Activated CD4-positive, alpha-beta T cell treated with anti-CD3 and anti-CD28 coated beads, Interleukin-2, amount 50 U/mL, for 4 hours (primary cell): Measurements from ENCODE around the gene VPS45.
"Not testable (repeated sequence)": the region's sequence is repeated elsewhere in the genome, so short reads cannot be mapped to it uniquely, and the experiment has no call there.

Experiments
- DNase-seq, 2 experiments: peaks; one replicate each; pipeline ENCODE4 v3.0.0-alpha.2; 2020

VPS45 gene

DNA sequence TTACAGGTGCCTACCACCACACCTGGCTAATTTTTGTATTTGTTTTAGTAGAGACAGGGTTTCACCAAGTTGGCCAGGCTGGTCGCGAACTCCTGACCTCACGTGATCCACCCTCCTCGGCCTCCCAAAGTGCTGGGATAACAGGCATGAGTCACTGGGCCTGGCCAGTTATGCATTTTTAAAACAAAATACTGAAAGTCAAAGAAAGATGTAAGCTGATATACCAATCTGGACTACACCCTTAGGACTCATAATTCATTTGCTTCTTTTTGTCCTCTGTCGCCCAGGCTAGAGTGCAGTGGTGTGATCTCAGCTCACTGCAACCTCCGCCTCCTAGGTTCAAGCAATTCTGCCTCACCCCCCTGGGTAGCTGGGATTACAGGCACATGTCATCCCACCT is 67.8 kb downstream of the VPS45 start:
- DNase-seq, result not testable (repeated sequence)

DNA sequence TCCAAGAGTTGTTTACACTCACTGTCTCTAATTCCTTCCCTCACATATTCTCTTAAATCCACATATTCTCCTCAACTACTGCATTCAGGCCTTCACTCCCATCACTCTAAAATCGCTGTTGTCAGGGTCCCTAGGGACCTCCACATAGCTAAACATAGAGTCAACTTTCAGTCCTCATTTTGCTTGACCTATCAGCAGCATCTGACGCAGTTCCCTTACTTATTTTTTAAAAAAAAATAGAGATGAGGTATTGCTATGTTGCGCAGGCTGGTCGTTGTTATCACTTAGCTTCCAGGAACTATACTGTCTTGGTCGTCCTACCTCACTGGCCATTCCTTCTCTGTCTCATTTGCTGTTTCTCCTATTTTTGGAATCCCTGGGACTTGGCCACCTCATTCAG is 70.5 kb downstream of the VPS45 start:
- DNase-seq, result no peak

DNA sequence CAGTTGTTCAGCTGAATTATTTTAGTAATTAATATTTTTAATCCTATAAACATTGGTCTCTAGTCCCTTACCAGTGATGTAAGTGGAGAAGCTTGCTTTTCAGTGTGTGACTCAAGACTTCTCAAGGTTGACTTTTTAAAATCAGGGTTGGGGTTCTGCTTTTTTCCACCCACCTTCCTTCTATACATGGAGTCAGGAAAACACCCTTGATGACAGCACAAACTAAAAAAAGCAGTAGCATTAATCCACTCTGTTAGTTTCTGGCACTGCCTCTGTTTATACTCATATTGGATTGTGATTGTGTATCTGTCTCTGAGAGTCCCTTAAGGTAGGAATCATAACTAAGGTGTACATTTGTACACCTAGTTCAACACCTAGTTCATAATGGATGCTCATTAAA is 73.9 kb downstream of the VPS45 start:
- DNase-seq, result no peak

DNA sequence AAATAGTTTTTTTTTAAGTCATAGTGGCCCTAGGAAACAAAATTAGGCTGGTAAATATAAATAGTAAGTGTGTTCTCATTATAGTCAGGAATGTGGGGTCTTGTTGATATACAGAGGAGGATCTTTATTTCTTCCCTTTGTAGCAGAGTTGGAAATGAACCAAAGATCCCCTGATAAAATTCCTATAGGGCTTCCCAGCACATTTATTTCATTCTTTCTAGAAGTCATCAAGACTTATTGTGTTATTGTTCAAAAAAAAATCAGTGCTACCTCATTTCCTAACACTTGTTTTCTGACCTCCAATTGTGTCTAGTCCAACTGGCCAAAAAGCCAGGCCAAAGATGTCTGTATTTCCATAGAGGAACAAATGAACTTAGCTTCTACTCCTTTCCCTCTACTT is 74.5 kb downstream of the VPS45 start:
- no peak for DNase-seq

DNA sequence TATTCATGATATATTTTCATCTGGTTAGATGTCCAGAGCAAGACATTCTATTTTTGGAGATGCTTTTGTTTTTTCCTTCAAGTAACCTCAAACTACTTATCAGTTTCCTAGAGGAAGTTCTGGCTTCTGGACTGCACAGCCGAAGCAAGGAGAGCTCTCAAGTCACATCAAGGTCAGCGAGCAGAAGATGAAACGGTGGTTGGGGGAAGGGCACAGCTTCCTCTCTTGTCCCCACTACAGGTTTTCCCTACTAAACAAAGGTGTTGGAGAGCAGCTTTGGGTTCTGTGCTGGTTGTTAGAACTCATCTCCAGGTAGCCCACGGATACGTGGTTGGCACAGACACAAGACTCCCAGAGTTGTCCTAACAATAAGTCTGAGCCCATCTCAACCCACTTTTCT is 77.0 kb downstream of the VPS45 start:
- DNase-seq, result no peak

DNA sequence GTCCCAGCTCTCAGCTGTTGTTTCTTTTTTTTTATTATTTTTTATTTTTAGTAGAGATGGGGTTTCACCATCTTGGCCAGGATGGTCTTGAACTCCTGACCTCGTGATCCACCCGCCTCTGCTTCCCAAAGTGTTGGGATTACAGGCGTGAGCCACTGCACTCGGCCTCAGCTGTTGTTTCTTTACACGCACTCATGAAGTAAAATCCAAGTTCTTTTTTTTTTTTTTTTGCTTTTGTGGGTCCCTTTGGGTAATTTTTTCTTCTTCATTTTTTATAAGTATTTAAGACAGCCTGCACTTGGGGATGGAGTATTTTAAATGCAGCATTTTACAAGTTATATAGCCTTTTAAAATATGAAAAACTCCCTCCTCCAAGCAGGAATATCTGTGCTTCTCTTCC is 78.4 kb downstream of the VPS45 start:
- not testable (repeated sequence) for DNase-seq

DNA sequence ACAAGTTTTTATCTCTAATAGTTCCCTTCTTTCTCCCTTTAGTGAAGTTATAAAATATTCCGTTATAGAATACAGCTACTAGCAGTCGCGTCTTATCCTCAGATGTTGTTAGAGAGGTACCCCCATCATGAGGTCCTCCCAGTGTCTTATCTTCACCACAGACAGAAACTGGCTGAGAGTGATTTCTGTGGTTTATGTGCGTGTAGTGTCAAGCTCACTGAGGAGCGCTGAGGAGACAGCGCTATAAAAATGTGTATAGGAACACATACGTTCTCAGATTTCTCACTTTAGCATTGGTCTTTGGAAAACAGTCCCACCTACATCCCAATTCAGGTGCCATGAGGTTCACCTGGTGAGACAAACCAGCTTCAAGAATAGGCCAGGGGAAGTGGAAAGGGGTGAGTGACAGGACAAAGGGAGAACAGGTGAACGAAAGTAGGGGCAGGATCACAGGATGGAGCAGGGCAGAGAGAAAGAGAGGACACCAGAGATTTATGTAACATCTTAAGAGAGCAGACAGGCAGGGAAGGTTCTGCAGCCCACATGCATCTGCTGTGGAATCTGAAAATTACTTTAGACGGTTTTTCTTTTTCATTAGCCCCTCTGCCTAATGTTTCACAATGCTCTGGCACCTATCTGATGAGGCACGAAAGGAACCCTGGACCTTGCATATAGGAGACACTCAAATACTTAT is 79.4 kb downstream of the VPS45 start:
- DNase-seq, result no peak

DNA sequence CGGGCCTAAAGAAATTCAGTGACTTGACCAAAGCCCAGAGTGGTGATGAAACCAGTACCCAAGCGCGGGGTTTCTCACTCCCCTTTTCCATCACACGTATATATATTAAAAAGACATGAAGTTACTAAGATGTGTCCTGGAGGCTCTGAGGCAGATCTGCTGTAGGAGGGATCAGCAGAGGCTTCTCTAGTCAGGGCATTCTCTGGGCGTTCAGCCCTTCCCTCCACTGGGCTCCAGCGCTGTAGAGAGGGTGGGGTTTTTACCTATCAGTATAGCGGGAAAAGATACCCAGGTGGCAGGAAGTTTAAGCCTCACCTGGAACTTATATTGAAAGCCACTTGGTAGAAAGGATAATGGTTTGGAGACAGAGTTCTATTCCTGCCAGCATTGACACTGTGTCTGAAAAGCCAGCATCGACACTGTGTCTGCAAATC is 81.3 kb downstream of the VPS45 start:
- no peak for DNase-seq

DNA sequence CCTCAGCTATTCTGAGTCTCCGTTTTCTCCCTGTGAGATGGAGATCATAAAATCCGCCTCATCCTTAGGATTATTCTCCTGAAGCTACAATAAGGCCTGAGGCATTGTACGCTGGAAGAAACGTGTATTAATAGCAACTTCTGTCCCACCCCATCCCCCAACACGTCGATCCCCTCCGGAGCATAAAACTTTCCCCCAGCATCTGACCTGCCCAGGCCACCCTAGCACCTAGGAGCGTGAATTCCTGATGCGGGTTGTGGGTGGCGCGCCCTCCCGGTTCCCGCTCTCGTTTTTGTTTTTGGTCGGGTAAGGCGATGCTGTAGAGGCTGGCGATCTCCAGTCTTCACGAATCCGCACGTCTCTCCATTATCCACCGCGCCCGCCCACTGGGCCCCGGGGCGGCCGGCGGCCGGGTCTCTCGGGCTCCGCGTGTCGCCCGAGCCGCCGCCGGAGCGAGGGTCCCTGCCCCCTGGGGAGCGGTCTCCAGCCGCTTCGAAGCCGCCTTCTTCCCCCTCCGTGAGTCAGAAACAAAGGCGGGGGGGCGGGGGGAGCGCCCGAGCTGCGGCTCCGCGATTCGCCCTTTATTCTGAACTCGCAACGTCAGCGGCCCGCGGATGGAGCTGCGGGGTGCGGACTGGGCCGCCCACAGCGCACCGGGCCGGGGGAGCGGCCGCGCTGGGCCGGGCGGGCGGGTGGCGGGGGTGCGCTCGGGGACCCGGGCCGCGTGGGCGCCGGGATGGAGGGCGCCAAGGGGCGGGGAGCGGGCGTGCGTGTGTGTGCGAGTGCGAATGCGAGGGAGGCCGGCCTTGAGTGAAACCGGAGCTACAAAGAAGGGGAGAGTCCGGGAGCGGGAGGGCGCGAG is 81.9 kb downstream of the VPS45 start, which contains the start of gene PLEKHO1:
Gene PLEKHO1, plus strand, starts transcription at position 646 of the 862 bp plus-strand sequence. CDS start 342 bp downstream, outside the sequence.
- DNase-seq, result peak; percentile 86 to 88

DNA sequence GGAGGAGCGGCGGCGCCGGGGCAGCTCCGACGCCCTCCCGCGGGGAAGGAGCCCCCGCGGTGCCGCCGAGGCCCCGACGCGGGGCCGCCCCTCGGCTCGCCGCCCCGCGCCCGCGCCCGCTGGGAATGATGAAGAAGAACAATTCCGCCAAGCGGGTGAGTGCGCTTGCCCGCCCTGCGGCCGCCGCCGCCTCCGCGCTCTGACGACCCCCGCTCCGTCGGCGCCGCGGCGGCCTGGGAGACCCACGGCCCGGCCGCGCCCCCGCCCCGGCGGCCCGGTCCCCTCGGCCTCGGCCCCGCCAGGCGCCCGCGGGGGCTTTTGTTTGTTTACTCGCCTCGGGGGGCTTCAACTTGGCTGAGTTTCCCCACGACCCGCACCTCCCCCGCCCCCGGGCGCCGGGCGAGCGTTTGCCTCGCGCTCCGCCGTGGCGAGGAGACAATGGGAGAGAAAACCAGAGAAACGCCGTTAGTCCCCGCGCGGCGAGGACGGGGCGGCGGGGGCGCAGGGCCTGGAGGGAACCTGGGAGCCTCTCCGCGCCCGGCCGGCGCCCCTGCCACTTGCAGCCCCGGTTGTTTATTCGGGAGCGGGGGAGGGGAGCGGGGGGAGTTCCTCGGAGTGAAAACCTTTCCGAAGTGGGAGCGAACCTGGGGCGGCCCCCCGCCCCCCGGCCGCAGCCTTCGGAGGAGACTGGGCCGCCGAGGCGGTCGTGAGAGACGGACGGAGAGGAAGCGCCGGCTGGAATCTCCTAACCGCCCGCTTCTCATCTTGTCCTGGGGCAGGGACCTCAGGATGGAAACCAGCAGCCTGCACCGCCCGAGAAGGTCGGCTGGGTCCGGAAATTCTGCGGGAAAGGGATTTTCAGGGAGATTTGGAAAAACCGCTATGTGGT is 82.8 kb downstream of the VPS45 start:
- DNase-seq, result peak in 1 of 2 experiments; percentile 6

DNA sequence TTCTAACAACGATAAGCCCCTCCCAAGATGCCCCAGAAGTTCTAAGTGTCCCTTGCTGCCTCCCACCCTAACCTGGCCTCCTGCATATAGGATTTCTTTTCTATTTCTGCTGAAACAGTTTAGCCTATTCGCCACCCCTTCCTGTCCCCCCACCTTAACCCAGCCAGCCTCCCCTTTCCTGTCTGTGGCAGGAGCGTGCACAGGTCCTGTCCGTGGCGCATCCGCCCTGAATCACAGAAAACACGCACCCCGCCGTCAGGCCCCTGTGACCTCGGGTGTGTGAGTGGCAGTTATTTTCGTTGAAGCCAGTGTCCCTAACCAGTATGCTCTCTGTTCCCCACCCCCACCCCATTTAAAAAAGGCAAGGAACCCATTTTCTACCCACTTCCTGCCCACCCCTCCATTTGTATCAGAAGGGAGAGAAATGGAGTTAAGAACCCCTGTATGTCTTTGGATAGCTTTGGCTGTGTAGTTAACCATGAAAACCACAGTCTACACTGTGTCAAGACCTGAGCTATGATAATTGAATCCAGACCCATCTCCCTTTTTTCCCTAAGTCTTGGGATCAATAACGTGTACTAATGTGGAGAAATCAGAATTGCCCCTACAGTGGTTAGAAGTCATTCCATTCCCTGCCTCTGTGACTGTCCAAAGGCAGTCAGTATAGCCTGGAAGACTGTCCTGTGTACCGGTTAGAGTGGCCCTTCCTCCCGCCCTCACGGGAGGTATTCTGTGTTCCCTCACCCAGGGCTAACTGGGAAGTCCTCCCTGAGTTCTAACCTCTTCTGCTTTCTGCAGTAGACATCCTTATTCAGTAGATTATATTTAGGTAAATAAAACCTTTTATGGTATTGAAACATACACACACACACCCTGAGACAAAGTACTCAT is 84.0 kb downstream of the VPS45 start:
- peak; percentile 57 to 59 for DNase-seq

DNA sequence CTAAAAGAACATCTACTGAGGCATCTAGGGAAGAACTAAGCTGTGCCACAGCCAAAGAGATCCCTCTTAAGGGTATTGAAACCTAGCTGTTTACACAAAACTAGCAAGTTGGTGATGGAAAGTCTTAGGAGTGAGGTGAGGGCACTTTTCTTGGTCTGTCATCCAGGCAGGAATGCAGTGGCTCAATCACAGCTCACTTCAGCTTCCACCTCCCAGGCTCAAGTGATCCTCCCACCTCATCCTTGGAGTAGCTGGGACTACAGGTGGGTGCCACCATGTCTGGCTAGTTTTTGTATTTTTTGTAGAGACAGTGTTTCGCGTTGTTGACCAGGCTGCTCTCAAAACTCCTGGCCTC is 84.6 kb downstream of the VPS45 start:
- no peak for DNase-seq

DNA sequence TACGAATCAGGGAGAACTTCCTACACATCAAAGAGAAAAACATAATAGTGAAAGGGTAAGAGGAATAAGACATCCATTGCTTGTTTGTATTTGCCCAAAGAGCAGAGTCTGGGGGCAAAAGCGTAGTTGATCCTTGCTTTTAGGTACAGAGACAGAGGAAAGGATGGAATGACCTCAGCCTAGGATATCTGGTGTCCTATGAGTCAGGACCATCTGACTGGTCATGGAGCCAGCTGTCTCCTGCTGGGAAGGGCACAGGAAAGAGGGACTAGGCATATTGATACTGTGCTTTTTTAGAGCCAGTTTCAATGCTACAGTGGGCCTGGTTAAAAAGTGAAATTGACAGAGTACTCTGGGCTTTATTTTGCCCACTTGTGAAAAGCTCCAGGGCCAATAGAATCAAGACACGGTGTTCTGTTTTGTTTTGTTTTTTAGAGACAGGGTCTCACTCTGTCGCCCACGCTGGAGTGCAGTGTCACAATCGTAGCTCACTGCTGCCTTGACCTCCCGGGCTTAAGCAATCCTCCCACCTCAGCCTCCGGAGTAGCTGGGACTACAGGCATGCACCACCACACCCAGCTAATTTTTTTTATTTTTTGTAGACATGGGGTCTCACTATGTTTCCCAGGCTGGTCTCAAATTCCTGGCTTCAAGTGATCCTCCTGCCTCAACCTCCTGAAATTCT is 85.3 kb downstream of the VPS45 start:
- DNase-seq, result no peak

DNA sequence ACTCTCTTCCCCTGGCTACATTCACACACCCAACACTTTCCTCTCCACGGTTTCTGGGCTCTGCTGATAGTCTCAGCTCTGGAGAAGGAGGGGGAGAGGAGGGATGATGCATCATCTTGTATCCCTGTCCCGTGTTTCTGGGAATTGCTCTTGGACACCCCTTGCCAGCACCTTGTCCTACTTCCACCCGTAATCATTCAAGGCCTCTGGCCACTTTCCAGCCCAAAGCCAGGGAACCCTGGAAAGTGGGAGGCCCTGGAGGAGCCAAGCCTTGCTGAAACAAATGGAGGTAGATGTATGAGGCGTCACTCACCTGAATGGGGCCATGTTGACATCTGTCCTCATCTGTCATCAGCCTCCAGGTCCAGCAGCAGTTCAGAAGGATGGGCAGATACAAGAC is 86.6 kb downstream of the VPS45 start:
- DNase-seq, result no peak

DNA sequence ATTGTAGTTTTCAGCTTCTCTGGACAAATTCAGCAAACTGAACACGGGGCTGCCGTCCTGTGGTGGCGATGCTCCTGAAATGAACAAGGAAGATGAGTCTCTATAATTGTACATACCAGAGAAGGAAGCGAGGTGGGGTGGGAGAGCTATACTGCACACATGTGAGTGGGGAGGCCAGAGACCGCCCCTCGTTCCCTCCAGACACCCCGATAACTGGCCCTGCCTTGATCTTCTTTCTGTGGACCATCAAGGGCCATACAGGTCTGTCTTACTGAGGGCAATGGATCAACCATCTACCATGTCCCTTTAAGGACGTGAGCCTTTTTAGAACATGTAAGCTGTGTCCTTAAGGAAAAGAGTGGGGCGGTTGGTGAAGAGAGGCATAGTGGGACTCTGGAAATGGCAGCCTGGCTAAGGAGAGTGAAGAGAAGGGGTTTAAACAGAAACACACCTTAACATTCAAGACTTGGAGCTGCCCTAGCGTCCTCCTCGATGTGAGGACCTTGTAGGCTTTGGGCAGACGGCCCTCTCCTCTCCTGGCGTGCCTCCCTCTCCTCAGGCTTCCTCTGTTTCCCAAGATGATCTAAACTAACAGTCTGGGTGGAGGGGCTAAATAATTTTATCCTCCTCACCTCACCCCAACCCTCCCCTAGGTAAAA is 88.0 kb downstream of the VPS45 start:
- no peak for DNase-seq

DNA sequence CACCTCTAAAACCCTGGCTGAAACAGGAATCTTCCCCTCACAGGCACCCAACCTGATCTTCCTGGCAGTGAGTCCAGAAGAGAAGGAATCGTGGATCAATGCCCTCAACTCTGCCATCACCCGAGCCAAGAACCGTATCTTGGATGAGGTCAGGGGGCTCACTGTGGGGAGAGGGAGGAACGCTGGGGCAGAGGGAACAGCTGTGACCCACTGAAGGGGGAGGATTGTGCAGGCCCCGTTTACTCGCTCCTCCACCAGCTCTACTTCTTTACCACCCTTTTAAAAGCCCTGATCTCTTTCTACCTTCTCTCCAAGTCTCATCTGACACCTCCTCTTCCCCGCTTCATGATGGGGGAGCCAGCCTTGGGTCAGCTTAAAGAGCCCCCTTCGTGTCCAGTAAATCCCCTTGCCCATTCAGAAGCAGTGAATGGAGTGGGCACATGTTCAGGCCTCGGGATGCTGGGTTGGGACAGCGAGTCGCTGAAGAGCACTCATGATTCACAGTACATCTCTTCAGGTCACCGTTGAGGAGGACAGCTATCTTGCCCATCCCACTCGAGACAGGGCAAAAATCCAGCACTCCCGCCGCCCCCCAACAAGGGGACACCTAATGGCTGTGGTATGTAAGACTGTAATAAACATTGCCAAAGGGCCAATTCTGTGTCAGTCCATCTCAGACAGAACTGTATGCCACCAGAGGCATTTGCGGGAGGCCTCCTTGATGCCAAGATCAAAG is 89.5 kb downstream of the VPS45 start:
- no peak for DNase-seq

DNA sequence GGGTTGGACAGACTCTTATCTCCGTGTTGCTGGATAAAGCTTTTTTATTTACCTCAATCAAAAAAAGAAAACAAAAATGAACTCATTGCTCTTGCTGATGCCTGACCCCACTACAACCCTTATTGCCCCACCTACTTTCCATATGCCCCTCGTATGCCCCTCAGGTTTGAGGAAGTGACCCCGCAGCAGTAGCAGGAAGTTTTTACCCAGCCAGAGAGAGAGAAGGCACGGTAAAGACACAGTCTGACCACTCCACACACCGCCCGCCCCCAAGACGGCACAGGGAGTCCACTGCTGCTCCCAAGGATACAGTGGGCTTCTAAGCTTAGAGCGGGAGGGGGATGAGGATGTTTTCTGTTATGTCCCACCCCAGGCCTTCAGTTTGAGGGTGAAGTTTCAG is 92.0 kb downstream of the VPS45 start:
- DNase-seq, result no peak

DNA sequence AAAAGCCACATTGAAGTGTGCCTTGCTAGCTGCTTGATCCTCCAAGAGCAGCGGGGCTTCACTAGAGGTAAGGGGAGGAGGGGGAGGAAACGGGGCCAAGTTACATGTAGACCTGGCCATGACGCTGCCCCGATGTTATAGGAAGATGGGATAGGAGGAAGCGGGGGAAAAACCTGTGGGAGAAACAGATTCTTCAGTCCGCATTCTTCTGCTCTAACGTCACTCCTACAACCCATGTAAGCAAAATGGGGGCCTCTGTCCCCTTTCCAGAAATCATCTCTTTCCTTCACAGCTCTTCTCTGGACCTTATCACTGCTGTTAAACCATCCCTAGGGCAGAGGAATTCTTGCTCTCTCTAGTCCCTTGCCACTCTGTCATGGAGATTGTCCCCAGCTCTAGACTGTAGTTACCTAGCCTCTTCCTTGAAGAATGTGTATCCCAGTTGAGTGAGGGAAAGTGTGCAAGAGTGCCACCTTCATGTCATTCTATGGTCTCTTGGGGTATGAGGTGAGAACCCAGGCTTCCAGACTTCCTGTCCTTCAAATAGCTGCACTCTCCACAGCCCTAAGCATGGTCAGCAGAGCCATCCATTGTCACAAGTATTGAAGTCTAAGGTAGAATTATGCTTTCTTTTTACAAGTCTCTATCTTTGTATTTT is 93.5 kb downstream of the VPS45 start:
- DNase-seq, result no peak

DNA sequence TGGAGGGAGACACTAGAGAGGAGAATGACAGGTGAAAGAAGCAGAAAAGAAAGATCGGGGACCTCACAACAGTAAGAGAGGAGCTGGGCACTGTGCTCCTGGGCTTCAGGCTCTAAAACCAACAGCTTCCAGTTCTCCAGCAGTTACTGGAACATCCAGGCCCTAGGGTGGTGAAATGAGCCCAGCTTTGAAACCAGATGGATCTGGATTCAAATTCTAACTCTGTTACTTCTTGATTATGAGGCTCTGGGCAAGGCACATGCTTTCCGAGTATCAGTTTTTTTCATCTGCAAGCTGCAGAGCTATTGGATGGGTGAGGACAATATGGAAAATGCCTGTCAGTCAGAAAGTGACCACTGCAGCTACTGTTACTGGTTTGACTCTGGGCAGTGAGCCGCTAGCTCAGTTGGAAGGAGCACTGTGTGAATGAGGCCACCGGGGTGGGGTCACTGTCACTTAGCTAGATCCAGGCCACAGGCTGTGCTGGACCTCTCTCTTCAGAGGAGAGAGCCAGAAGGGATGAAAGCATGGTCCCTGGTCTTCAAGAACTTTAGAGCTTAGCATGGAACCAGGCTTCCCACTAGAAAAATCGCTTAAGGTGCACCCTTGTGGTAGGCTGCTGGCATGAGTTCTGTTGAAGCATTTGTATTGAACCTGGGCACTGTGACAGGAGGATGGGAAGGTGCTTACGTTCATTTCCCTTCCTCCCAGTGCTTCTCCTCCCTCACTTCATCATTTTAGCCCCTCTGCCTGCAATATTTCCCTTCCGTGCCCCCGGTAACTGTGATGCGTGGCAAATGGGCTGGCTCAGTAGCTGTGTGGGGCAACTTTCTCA is 94.4 kb downstream of the VPS45 start:
- DNase-seq, result no peak
